Measurements from ENCODE around the gene CASP1.
"Not testable (repeated sequence)": the region's sequence is repeated elsewhere in the genome, so short reads cannot be mapped to it uniquely, and the experiment has no call there.

CASP1 gene

DNA sequence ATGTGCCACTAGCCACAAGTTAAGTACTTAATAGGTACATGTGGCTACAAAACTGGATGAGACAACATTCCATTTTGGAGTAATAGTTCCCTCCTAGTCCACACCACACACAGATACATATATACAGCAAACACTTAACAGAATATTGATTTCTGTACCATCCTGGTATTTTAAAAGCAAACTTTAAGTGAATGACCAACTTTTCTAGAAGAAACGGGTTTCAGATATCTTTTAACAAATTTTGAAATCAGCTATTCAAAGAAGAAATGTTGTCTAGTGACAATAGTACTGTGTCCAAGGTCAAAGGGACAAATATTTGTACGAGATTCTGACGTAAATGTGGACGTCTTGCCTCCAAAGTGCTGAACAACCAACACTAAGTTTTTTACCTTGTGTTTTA, 22.5 kb upstream of the CASP1 start:
- no peak overlapping the region for H3K4me3 Mint-ChIP-seq
- no peak overlapping the region for H3K27ac Mint-ChIP-seq
- H3K9me3 Mint-ChIP-seq, result no peaks in the 10 kb centered on the region
- H3K36me3 Mint-ChIP-seq (ENCODE audit: low read depth), result no peaks in the 10 kb centered on the region
- peaks cover 8% of the 10 kb centered on the region for H3K4me1 Mint-ChIP-seq (ENCODE audit: low read depth)
- H3K27me3 Mint-ChIP-seq, result no peaks in the 10 kb centered on the region
- intact Hi-C loops (cut with micrococcal nuclease), result no loop called here

- Mint-ChIP-seq H3K9me3 (no peaks in the 10 kb centered on the region), H3K36me3 (ENCODE audit: low read depth) (no peaks in the 10 kb centered on the region), H3K4me3 (no peak overlapping the region), H3K27ac (no peak overlapping the region), H3K4me1 (ENCODE audit: low read depth) (peaks cover 8% of the 10 kb centered on the region), H3K27me3 (no peaks in the 10 kb centered on the region)
- intact Hi-C loops (cut with micrococcal nuclease), result no loop called here
Observed at GRCh38 chr11:105056446-105056845, 21.5 kb upstream of the CASP1 start.

DNA sequence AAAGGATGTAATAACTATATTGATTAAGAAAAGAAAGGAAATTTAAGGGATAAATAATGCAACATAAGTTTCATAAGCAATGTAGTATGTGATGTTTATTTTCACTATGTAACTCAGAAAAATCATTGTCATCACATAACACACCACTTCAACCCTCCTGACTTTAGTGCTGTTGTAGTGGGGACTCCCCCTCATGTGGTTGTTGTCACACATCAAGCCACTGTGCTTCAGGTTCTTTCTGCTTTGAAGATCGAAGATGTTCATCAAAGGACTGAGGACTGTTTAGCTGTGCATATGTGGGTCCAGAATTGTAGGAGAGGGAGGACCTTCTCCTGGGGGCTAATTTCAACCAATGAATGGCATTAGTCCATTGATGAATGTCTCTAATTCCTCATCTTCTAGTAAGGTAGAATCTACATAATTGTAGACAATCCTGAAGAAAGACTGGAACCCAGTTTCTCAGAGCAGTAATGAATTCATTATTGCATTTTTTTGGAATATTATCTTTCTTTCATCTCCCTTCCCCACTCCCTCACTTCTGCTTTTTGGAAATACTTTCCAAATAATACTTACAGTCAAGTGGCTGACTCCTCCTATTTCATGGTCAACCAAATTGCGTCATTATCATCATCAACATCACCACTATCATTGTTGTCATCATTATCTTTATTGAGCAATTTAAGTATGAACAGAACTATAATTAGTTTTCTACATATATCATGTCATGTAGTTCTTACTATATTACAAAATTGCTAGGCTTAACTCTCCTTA, 20.0 kb upstream of the CASP1 start:
- Mint-ChIP-seq H3K27ac (no peak overlapping the region), H3K9me3 (no peaks in the 10 kb centered on the region), H3K36me3 (ENCODE audit: low read depth) (no peaks in the 10 kb centered on the region), H3K27me3 (no peaks in the 10 kb centered on the region), H3K4me3 (no peak overlapping the region), H3K4me1 (ENCODE audit: low read depth) (peaks cover 8% of the 10 kb centered on the region)
- intact Hi-C loops (cut with micrococcal nuclease), result no loop called here

DNA sequence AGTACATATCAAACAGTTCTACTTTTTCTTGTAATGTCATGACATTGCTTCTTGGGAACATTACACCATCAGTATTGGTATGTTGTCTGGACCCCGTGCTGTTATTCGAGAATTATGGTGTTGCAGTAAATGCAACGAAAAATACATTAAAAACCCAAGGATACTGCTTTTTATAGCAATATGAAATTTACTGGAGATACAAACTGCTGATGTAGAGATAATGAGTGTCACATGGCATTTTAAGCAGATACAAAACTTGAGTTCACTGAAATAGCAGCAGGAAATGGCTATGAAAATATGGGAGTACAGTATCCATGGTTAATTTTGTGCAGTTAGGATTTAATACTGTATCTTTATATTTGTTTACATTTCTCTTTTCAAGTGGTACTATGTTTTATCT, 17.5 kb upstream of the CASP1 start:
- intact Hi-C loops (cut with micrococcal nuclease), result no loop called here

DNA sequence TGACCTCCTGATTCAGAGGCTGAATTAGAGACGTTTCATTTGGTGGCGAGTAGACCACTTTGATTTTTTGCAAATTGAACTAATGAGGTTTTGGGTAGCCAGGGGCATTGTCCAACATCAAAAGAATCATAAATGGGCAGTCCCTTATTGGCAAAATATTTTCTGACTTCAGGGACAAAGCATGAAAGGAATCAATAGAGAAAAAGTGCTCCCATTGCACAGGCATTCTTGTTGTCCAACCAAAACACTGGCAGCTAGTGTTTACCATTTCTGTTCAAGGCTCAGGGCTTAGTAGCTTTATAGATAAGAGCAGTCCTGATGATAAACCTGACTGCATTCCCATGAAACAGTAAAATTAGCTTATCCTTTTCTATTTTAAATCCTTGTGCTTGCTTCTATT, 16.6 kb upstream of the CASP1 start:
- intact Hi-C loops (cut with micrococcal nuclease), result no loop called here
- Mint-ChIP-seq H3K4me3 (no peak overlapping the region), H3K4me1 (ENCODE audit: low read depth) (peaks cover 25% of the 10 kb centered on the region), H3K27me3 (no peaks in the 10 kb centered on the region), H3K27ac (no peak overlapping the region), H3K9me3 (no peaks in the 10 kb centered on the region), H3K36me3 (ENCODE audit: low read depth) (no peaks in the 10 kb centered on the region)

More for the DNA sequence above, 17.5 kb upstream of the CASP1 start:
- Mint-ChIP-seq H3K4me3 (no peak overlapping the region), H3K27ac (no peak overlapping the region), H3K4me1 (ENCODE audit: low read depth) (peaks cover 16% of the 10 kb centered on the region), H3K27me3 (no peaks in the 10 kb centered on the region), H3K9me3 (no peaks in the 10 kb centered on the region), H3K36me3 (ENCODE audit: low read depth) (no peaks in the 10 kb centered on the region)

GRCh38 chr11:105049481-105049880, 14.5 kb upstream of the CASP1 start:
- no peaks in the 10 kb centered on the region for H3K27me3 Mint-ChIP-seq
- peaks cover 38% of the 10 kb centered on the region for H3K4me1 Mint-ChIP-seq (ENCODE audit: low read depth)

GRCh38 chr11:105046898-105047579, 12.1 kb upstream of the CASP1 start:
- Mint-ChIP-seq H3K9me3 (no peaks in the 10 kb centered on the region), H3K4me1 (ENCODE audit: low read depth) (peaks cover 56% of the 10 kb centered on the region), H3K27me3 (no peaks in the 10 kb centered on the region), H3K36me3 (ENCODE audit: low read depth) (peaks cover 18% of the 10 kb centered on the region), H3K27ac (peak overlapping the region; percentile 99), H3K4me3 (no peak overlapping the region)
- intact Hi-C loops (cut with micrococcal nuclease), result no loop called here

More at GRCh38 chr11:105049481-105049880, 14.5 kb upstream of the CASP1 start:
- no peak overlapping the region for H3K27ac Mint-ChIP-seq
- H3K9me3 Mint-ChIP-seq, result no peaks in the 10 kb centered on the region
- no peak overlapping the region for H3K4me3 Mint-ChIP-seq
- H3K36me3 Mint-ChIP-seq (ENCODE audit: low read depth), result peaks cover 9% of the 10 kb centered on the region
- intact Hi-C loops (cut with micrococcal nuclease), result no loop called here

GRCh38 chr11:105045676-105046296, 10.8 kb upstream of the CASP1 start:
- H3K36me3 Mint-ChIP-seq (ENCODE audit: low read depth), result peaks cover 30% of the 10 kb centered on the region
- no peaks in the 10 kb centered on the region for H3K9me3 Mint-ChIP-seq
- intact Hi-C loops (cut with micrococcal nuclease), result no loop called here
- no peaks in the 10 kb centered on the region for H3K27me3 Mint-ChIP-seq
- peaks cover 62% of the 10 kb centered on the region for H3K4me1 Mint-ChIP-seq (ENCODE audit: low read depth)
- H3K27ac Mint-ChIP-seq, result peak overlapping the region; percentile 99
- H3K4me3 Mint-ChIP-seq, result no peak overlapping the region

- Mint-ChIP-seq H3K27ac (peak within 1 kb of the TSS; percentile 99), H3K4me1 (ENCODE audit: low read depth) (peaks cover 62% of the 10 kb centered on the region), H3K36me3 (ENCODE audit: low read depth) (peaks cover 36% of the 10 kb centered on the region), H3K4me3 (peak within 1 kb of the TSS; percentile 98)
- intact Hi-C loops (cut with micrococcal nuclease); H3K27me3 Mint-ChIP-seq; H3K9me3 Mint-ChIP-seq: not testable (repeated sequence)
Observed at GRCh38 chr11:105044557-105045524, 9.9 kb upstream of the CASP1 start, which contains the start of gene CARD16. Gene CARD16, minus strand, starts transcription at chr11:105045335. Its CDS starts 38 bp downstream, at chr11:105045297.

DNA sequence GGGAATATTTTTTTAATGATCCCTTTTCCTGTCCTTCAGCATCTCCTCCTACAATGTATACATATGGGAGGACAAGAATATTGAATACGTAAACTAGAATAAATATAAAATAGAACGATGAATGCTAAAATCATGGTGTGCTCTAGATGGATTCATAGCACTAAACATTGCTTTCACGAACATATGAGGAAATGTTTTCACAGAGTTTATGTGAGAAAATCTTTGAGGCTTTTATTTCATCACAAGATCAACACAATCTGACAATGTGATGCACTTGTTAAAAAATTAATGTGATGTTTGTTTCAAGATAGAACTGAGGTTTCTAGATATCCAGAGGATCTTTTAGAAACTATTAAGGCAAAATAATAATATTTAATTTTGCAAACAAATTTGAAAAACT, 7.2 kb upstream of the CASP1 start:
- intact Hi-C loops (cut with micrococcal nuclease), result no loop called here
- H3K27ac Mint-ChIP-seq, result no peak overlapping the region

GRCh38 chr11:105040703-105041102, 5.8 kb upstream of the CASP1 start:
- no peak overlapping the region for H3K27ac Mint-ChIP-seq
- H3K27me3 Mint-ChIP-seq, result no peaks in the 10 kb centered on the region
- intact Hi-C loops (cut with micrococcal nuclease), result no loop called here
- H3K4me1 Mint-ChIP-seq (ENCODE audit: low read depth), result peaks cover 64% of the 10 kb centered on the region
- no peaks in the 10 kb centered on the region for H3K9me3 Mint-ChIP-seq
- no peak overlapping the region for H3K4me3 Mint-ChIP-seq
- H3K36me3 Mint-ChIP-seq (ENCODE audit: low read depth), result peaks cover 54% of the 10 kb centered on the region

More for the DNA sequence above, 7.2 kb upstream of the CASP1 start:
- peaks cover 66% of the 10 kb centered on the region for H3K4me1 Mint-ChIP-seq (ENCODE audit: low read depth)
- peaks cover 54% of the 10 kb centered on the region for H3K36me3 Mint-ChIP-seq (ENCODE audit: low read depth)
- no peak overlapping the region for H3K4me3 Mint-ChIP-seq
- H3K27me3 Mint-ChIP-seq, result no peaks in the 10 kb centered on the region
- H3K9me3 Mint-ChIP-seq, result no peaks in the 10 kb centered on the region

DNA sequence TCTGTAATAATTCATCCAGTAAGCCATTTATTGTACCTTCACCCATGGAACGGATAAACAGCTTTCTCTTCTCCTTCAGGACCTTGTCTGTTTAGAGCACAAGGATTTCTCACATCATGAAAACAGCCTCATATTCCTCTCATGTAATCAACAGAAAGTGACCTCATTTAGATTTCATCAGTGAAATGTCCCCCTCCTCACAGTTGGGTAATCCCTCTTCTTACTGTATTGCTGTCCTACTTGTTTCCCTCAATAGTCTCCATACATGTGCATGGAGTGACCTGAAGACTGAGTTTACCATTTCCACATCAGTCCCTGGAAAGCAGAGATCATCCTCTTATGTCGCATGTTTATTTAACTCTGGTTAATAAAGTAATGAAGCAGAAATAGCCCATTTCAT, 556 bp downstream of the CASP1 start:
- H3K9me3 Mint-ChIP-seq, H3K27me3 Mint-ChIP-seq: not testable (repeated sequence)
- intact Hi-C loops (cut with micrococcal nuclease), result loop anchor here (10.0 kb wide), 1 partner anchor 150 kb away; no protein-coding TSS in a partner anchor
- peak overlapping the region; percentile 96 for H3K27ac Mint-ChIP-seq
- peaks cover 47% of the 10 kb centered on the region for H3K36me3 Mint-ChIP-seq (ENCODE audit: low read depth)
- H3K4me3 Mint-ChIP-seq, result peak overlapping the region; percentile 88
- peaks cover 64% of the 10 kb centered on the region for H3K4me1 Mint-ChIP-seq (ENCODE audit: low read depth)

DNA sequence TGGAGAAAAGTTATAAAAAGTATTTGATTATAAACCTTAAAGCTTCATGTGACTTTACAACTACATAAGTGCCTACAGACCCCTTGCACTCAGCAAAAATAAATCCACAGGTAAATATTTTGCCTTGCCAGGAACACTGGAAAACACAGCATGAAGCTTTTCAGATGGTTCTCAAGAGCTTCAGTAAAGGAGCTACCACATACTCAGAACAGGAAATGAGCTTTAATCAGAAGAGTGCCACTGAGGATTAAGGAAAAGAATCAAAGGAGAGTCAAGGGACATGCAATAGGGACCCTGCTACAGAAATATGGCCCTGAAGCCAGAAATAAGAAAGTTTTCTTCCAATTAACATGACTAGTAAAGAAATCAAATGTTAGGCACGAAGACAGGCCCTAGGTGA, 1.2 kb downstream of the CASP1 start:
- intact Hi-C loops (cut with micrococcal nuclease), result loop anchor here (2.0 to 10.0 kb wide), 2 partner anchors 67 to 151 kb away; no protein-coding TSS in a partner anchor
- H3K36me3 Mint-ChIP-seq (ENCODE audit: low read depth), result peaks cover 48% of the 10 kb centered on the region
- peak overlapping the region; percentile 96 for H3K27ac Mint-ChIP-seq
- H3K27me3 Mint-ChIP-seq, result no peaks in the 10 kb centered on the region
- peak overlapping the region; percentile 88 for H3K4me3 Mint-ChIP-seq
- H3K4me1 Mint-ChIP-seq (ENCODE audit: low read depth), result peaks cover 70% of the 10 kb centered on the region
- H3K9me3 Mint-ChIP-seq, result no peaks in the 10 kb centered on the region
